ENCODE results near the gene GAS2L3. TPM values are rescaled to one million over a fixed set of nuclear protein-coding genes. Genes with fewer than 3 reads are reported as not detected.

Gene GAS2L3
- polyA plus RNA-seq, 1 donor (not counting 4 experiments of a cell fraction or from before 2014, with no cell fraction given), result 3.6 TPM

GRCh38 chr12:100539202-100539601 is 34.3 kb upstream of the GAS2L3 start:
- no peaks in the 10 kb centered on the region for H3K36me3 ChIP-seq (ENCODE audit: control insufficient read depth in 2 of 2, extremely low read depth in 1 of 2, insufficient read depth in 2 of 2, low read length in 2 of 2)
- no peak for TF ChIP-seq EZH2 (IDR thresholded peaks at IDR 0.05; ENCODE audit: low read length)
- TF ChIP-seq CTCF (optimal IDR thresholded peaks at IDR 0.05 in 1 of 3, IDR thresholded peaks at IDR 0.05 in 1 of 3, conservative IDR thresholded peaks at IDR 0.05 in 1 of 3; ENCODE audit: extremely low read depth in 1 of 3, insufficient read depth in 2 of 3, low read length in 3 of 3), result no peak
- DNase-seq (ENCODE audit: low read depth, low spot score), result no peak
- no peak overlapping the region for H2AFZ ChIP-seq (ENCODE audit: control insufficient read depth, low read length)
- H3K4me2 ChIP-seq (ENCODE audit: control insufficient read depth, extremely low read depth, insufficient read depth, low read depth, low read length), result no peak overlapping the region
- FAIRE-seq, result peak; percentile 20
- no peaks in the 10 kb centered on the region for H4K20me1 ChIP-seq (ENCODE audit: control insufficient read depth, extremely low read depth, insufficient read depth, low read length)
- no peak overlapping the region for H3K27ac ChIP-seq (ENCODE audit: control insufficient read depth, insufficient read depth, low read length)
- no peaks in the 10 kb centered on the region for H3K4me1 ChIP-seq (ENCODE audit: control insufficient read depth, extremely low read depth, insufficient read depth, low read length)
- H3K79me2 ChIP-seq (ENCODE audit: control insufficient read depth, insufficient read depth, low read length), result no peaks in the 10 kb centered on the region
- H3K9me3 ChIP-seq (ENCODE audit: control insufficient read depth, low read depth, low read length), result no peaks in the 10 kb centered on the region
- no peak overlapping the region for H3K9ac ChIP-seq (ENCODE audit: control insufficient read depth, extremely low read depth, insufficient read depth, low read length)
- no peaks in the 10 kb centered on the region for H3K27me3 ChIP-seq (ENCODE audit: control insufficient read depth, extremely low read depth, insufficient read depth, low read length)
- dilution Hi-C loops (cut with MboI; ENCODE audit: extremely low pct_ligation_motif_present, low sequenced_read_pairs), result no loop called here
- no peak overlapping the region for H3K4me3 ChIP-seq (ENCODE audit: control insufficient read depth in 2 of 3, extremely low read depth in 1 of 3, insufficient read depth in 2 of 3, low read depth in 1 of 3, low read length in 3 of 3)
- no peaks in the 10 kb centered on the region for H3K9me1 ChIP-seq (ENCODE audit: control insufficient read depth, extremely low read depth, insufficient read depth, low read length)

- no peak overlapping the region for H3K27ac ChIP-seq (ENCODE audit: control insufficient read depth, insufficient read depth, low read length)
These were observed 29.3 kb upstream of the GAS2L3 start for GRCh38 chr12:100544165-100544564.

More at GRCh38 chr12:100544165-100544564, 29.3 kb upstream of the GAS2L3 start:
- Histone ChIP-seq H3K4me2 (ENCODE audit: control insufficient read depth, extremely low read depth, insufficient read depth, low read depth, low read length) (no peak overlapping the region), H4K20me1 (ENCODE audit: control insufficient read depth, extremely low read depth, insufficient read depth, low read length) (no peaks in the 10 kb centered on the region), H3K27me3 (ENCODE audit: control insufficient read depth, extremely low read depth, insufficient read depth, low read length) (no peaks in the 10 kb centered on the region), H3K4me1 (ENCODE audit: control insufficient read depth, extremely low read depth, insufficient read depth, low read length) (no peaks in the 10 kb centered on the region), H3K4me3 (ENCODE audit: control insufficient read depth in 2 of 3, extremely low read depth in 1 of 3, insufficient read depth in 2 of 3, low read depth in 1 of 3, low read length in 3 of 3) (no peak overlapping the region), H2AFZ (ENCODE audit: control insufficient read depth, low read length) (no peak overlapping the region), H3K9ac (ENCODE audit: control insufficient read depth, extremely low read depth, insufficient read depth, low read length) (no peak overlapping the region), H3K36me3 (ENCODE audit: control insufficient read depth in 2 of 2, extremely low read depth in 1 of 2, insufficient read depth in 2 of 2, low read length in 2 of 2) (no peaks in the 10 kb centered on the region), H3K79me2 (ENCODE audit: control insufficient read depth, insufficient read depth, low read length) (no peaks in the 10 kb centered on the region), H3K9me3 (ENCODE audit: control insufficient read depth, low read depth, low read length) (no peaks in the 10 kb centered on the region), H3K9me1 (ENCODE audit: control insufficient read depth, extremely low read depth, insufficient read depth, low read length) (no peaks in the 10 kb centered on the region)
- no peak for DNase-seq (ENCODE audit: low read depth, low spot score)
- FAIRE-seq, result no peak
- dilution Hi-C loops (cut with MboI; ENCODE audit: extremely low pct_ligation_motif_present, low sequenced_read_pairs), result no loop called here
- TF ChIP-seq EZH2 (IDR thresholded peaks at IDR 0.05; ENCODE audit: low read length) (no peak), CTCF (optimal IDR thresholded peaks at IDR 0.05 in 1 of 3, IDR thresholded peaks at IDR 0.05 in 1 of 3, conservative IDR thresholded peaks at IDR 0.05 in 1 of 3; ENCODE audit: extremely low read depth in 1 of 3, insufficient read depth in 2 of 3, low read length in 3 of 3) (no peak)
